Keratinocyte (primary cell): ENCODE measurements around the gene PLXND1.

Experiments used
- CTCF ChIP-seq, 3 experiments: IDR thresholded peaks in 1 of 3; conservative IDR thresholded peaks in 1 of 3; optimal IDR thresholded peaks in 1 of 3; 2 replicates in 2 of 3; 3 replicates in 1 of 3; pipeline versions ENCODE3 to v1.5.1; 2011; ENCODE audit warnings: low read length in 3 of 3, mild to moderate bottlenecking in 3 of 3, moderate library complexity in 2 of 3, control low read depth in 1 of 3, inconsistent platforms in 1 of 3; ENCODE audit not compliant: insufficient read depth in 2 of 3; ENCODE audit errors: extremely low read depth in 1 of 3
- EZH2 ChIP-seq: IDR thresholded peaks from one replicate; pipeline ENCODE4 v1.6.1; 2012; ENCODE audit warnings: inconsistent platforms, mild to moderate bottlenecking, low read length, moderate library complexity

GRCh38 chr3:129632056-129632455 is 25.6 kb upstream of the PLXND1 start:
- TF ChIP-seq EZH2 (no peak), CTCF (optimal IDR thresholded peaks at IDR 0.05 in 1 of 3, IDR thresholded peaks at IDR 0.05 in 1 of 3, conservative IDR thresholded peaks at IDR 0.05 in 1 of 3; ENCODE audit: extremely low read depth in 1 of 3, insufficient read depth in 2 of 3, low read length in 3 of 3) (no peak)
